G401 (cell line): ENCODE measurements around the gene UTF1. TPM values are rescaled to one million over a fixed set of nuclear protein-coding genes. Genes with fewer than 3 reads are reported as not detected.
"Not testable (repeated sequence)": the region's sequence is repeated elsewhere in the genome, so short reads cannot be mapped to it uniquely, and the experiment has no call there.

ENCODE experiments used
- DNase-seq: peaks from one replicate; pipeline ENCODE4 v3.0.0-alpha.2; 2015; ENCODE audit warnings: low spot score
- in situ Hi-C: cut with HindIII; loops from 2 replicates; pipeline ENCODE4 v1.10.0; 2016; ENCODE audit warnings: low sequenced_read_pairs, mixed read lengths
- total RNA-seq: library from RNA; depleted of rRNA; stranded (reverse); fragments of >200 nt; shearing (Covaris generic); gene quantifications from 2 replicates; pipeline ENCODE4 v1.2.3, GENCODE V29; 2014

The UTF1 gene
- total RNA-seq, 1 experiment from 2014 or later: not detected

GRCh38 chr10:133255323-133255722, 25.3 kb downstream of the UTF1 start:
- in situ Hi-C loops: no loop called here
- DNase-seq: no peak

- in situ Hi-C loops: no loop called here
- DNase-seq: peak; percentile 37
These were observed 27.6 kb downstream of the UTF1 start for GRCh38 chr10:133257489-133258065.

GRCh38 chr10:133258066-133258817, 28.2 kb downstream of the UTF1 start:
- DNase-seq: no peak
- in situ Hi-C loops: no loop called here

GRCh38 chr10:133258818-133259601, 29.0 kb downstream of the UTF1 start:
- in situ Hi-C loops: no loop called here

GRCh38 chr10:133259602-133259989, 29.6 kb downstream of the UTF1 start:
- in situ Hi-C loops: no loop called here
- no peak for DNase-seq

More at GRCh38 chr10:133258818-133259601, 29.0 kb downstream of the UTF1 start:
- no peak for DNase-seq

- peak; percentile 21 for DNase-seq
- in situ Hi-C loops: loop anchor here (10.0 kb wide), 1 partner anchor 106 kb away; no protein-coding TSS in a partner anchor
These were observed 31.1 kb downstream of the UTF1 start for GRCh38 chr10:133260895-133261725.

- peak; percentile 66 for DNase-seq
- in situ Hi-C loops: loop anchor here (10.0 kb wide), 1 partner anchor 107 kb away; no protein-coding TSS in a partner anchor
These were observed 31.8 kb downstream of the UTF1 start for GRCh38 chr10:133261726-133262325.

GRCh38 chr10:133262696-133263095, 32.7 kb downstream of the UTF1 start:
- DNase-seq: no peak
- in situ Hi-C loops: loop anchor here (10.0 kb wide), 1 partner anchor 108 kb away; no protein-coding TSS in a partner anchor

- in situ Hi-C loops: loop anchor here (10.0 kb wide), 1 partner anchor 109 kb away; no protein-coding TSS in a partner anchor
- DNase-seq: no peak
These were observed 33.7 kb downstream of the UTF1 start for GRCh38 chr10:133263674-133264073.

GRCh38 chr10:133264461-133264860, 34.4 kb downstream of the UTF1 start:
- DNase-seq: no peak
- in situ Hi-C loops: loop anchor here (10.0 kb wide), 1 partner anchor 110 kb away; no protein-coding TSS in a partner anchor

- DNase-seq: not testable (repeated sequence)
- in situ Hi-C loops: loop anchor here (10.0 kb wide), 1 partner anchor 110 kb away; no protein-coding TSS in a partner anchor
These were observed 35.0 kb downstream of the UTF1 start for GRCh38 chr10:133265052-133265451.

- no peak for DNase-seq
- in situ Hi-C loops: loop anchor here (10.0 kb wide), 1 partner anchor 111 kb away; no protein-coding TSS in a partner anchor
These were observed 36.2 kb downstream of the UTF1 start for GRCh38 chr10:133266056-133266795.

- in situ Hi-C loops: loop anchor here (10.0 kb wide), 1 partner anchor 112 kb away; no protein-coding TSS in a partner anchor
- DNase-seq: no peak
These were observed 37.3 kb downstream of the UTF1 start for GRCh38 chr10:133267293-133267692.

GRCh38 chr10:133267829-133268228, 37.8 kb downstream of the UTF1 start:
- DNase-seq: no peak
- in situ Hi-C loops: loop anchor here (10.0 kb wide), 1 partner anchor 113 kb away; no protein-coding TSS in a partner anchor

- DNase-seq: no peak
- in situ Hi-C loops: loop anchor here (10.0 kb wide), 1 partner anchor 114 kb away; no protein-coding TSS in a partner anchor
These were observed 38.5 kb downstream of the UTF1 start for GRCh38 chr10:133268532-133268931.

GRCh38 chr10:133269367-133269766, 39.4 kb downstream of the UTF1 start:
- no peak for DNase-seq
- in situ Hi-C loops: loop anchor here (10.0 kb wide), 1 partner anchor 115 kb away; no protein-coding TSS in a partner anchor

- no peak for DNase-seq
- in situ Hi-C loops: no loop called here
These were observed 40.2 kb downstream of the UTF1 start for GRCh38 chr10:133270204-133270603.
